Esophagus muscularis mucosa (tissue), 4 donors: ENCODE measurements around the gene TIE1. TPM values are rescaled to one million over a fixed set of nuclear protein-coding genes. Genes with fewer than 3 reads are reported as not detected.

Experiments used
- DNase-seq: peaks from one replicate; pipeline ENCODE4 v3.0.0-alpha.2; 2017; ENCODE audit errors: extremely low spot score
- H3K27ac ChIP-seq, 4 donors: fragments of 200-600 bp; sonication (generic); replicated peaks in 1 of 4; 1 replicate in 3 of 4; 2 replicates in 1 of 4; pipeline ENCODE4 v1.5.1; 2016 to 2019; ENCODE audit warnings: mild to moderate bottlenecking in 1 of 4
- H3K27me3 ChIP-seq, 4 donors: fragments of 200-600 bp; sonication (generic); one replicate each; pipeline versions ENCODE4 v1.5.1 to v1.6.0; 2016 to 2019
- H3K36me3 ChIP-seq, 4 donors: fragments of 200-600 bp; sonication (generic); one replicate each; pipeline ENCODE4 v1.5.1; 2016 to 2019
- H3K4me1 ChIP-seq, 4 donors: fragments of 200-600 bp; sonication (generic); one replicate each; pipeline ENCODE4 v1.5.1; 2016 to 2019
- H3K4me3 ChIP-seq, 4 donors: fragments of 200-600 bp; sonication (generic); 1 replicate in 2 of 4; 2 replicates in 2 of 4; pipeline ENCODE4 v1.5.1; 2016 to 2019; ENCODE audit warnings: mild to moderate bottlenecking in 4 of 4, moderate library complexity in 1 of 4
- H3K9me3 ChIP-seq, 4 donors: fragments of 200-600 bp; sonication (generic); 1 replicate in 3 of 4; 2 replicates in 1 of 4; pipeline ENCODE4 v1.5.1; 2016 to 2019
- EP300 ChIP-seq: sonication (generic); formaldehyde crosslinking; IDR thresholded peaks from one replicate; pipeline ENCODE4 v1.6.1; 2017; ENCODE audit warnings: antibody characterized with exemption
- POLR2A ChIP-seq: fragments of 450-650 bp; IDR thresholded peaks from one replicate; pipeline ENCODE4 v1.6.1; 2017; ENCODE audit warnings: antibody characterized with exemption, moderate library complexity, mild to moderate bottlenecking, low read depth
- POLR2AphosphoS5 ChIP-seq, 2 donors: sonication (generic); formaldehyde crosslinking; IDR thresholded peaks; one replicate each; pipeline ENCODE4 v1.6.1; 2017; ENCODE audit warnings: antibody characterized with exemption in 2 of 2
- WGBS: methylation state at CpG from one replicate; pipeline ENCODE4 v1.1.5; 2018; 5-methylcytosine and 5-hydroxymethylcytosine counted together
- intact Hi-C: fragments of 100-400 bp; cut with DNase I; formaldehyde crosslinking; loops from one replicate; pipeline ENCODE4 v1.15.1; 2023
- total RNA-seq, 4 donors: library from RNA; depleted of rRNA; stranded (reverse); fragments of >200 nt; gene quantifications; one replicate each; pipeline versions ENCODE4 v1.1.0 to v1.2.1, GENCODE V29; 2016
- TF ChIP-seq, protein P1 (sequence below), 3 experiments: fragments of 200-600 bp in 2 of 3; fragments of 450-650 bp in 1 of 3; sonication (generic) in 2 of 3; IDR thresholded peaks; one replicate each; pipeline ENCODE4 v1.5.1; 2017 to 2019; ENCODE audit warnings: antibody characterized with exemption in 3 of 3, mild to moderate bottlenecking in 2 of 3, moderate library complexity in 1 of 3

Gene TIE1
- total RNA-seq, 4 donors from 2014 or later = 16.2 to 51.1 (median 32.6) TPM

DNA sequence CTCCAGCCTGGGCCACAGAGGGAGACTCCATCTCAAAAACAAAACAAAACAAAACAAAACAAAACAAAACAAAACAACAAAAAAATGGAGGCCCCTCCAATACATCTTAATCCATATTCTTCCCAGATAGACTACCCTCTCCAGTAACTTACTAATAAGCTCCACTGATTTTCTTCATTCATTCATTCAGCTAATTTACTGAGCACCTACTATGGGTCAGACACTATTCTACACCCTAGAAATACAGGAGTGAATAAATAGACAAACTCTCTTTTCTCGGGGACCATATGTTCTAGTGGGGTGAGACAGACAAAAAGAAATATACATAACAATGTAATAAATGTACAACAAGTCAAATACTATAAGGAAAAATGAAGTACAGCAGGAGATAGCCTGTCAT lies 50.2 kb downstream of the TIE1 start:
- H3K9me3 ChIP-seq = no peaks in the 10 kb centered on the region
- peak overlapping the region; percentile 87 to 94 (median 90) for H3K27ac ChIP-seq
- no peak overlapping the region for H3K4me3 ChIP-seq
- H3K27me3 ChIP-seq = no peaks in the 10 kb centered on the region
- peaks cover 22 to 24% (median 23%) of the 10 kb centered on the region in 4 donors for H3K4me1 ChIP-seq
- intact Hi-C loops = no loop called here
- TF ChIP-seq EP300 (no peak), POLR2AphosphoS5 (IDR thresholded peaks at IDR 0.05) (no peak), POLR2A (no peak)
- 94% methylated on average over 1 of the region's 1 CpG for WGBS
- peaks cover 0 to 4% (median 0%) of the 10 kb centered on the region in 4 donors for H3K36me3 ChIP-seq
- DNase-seq = no peak

DNA sequence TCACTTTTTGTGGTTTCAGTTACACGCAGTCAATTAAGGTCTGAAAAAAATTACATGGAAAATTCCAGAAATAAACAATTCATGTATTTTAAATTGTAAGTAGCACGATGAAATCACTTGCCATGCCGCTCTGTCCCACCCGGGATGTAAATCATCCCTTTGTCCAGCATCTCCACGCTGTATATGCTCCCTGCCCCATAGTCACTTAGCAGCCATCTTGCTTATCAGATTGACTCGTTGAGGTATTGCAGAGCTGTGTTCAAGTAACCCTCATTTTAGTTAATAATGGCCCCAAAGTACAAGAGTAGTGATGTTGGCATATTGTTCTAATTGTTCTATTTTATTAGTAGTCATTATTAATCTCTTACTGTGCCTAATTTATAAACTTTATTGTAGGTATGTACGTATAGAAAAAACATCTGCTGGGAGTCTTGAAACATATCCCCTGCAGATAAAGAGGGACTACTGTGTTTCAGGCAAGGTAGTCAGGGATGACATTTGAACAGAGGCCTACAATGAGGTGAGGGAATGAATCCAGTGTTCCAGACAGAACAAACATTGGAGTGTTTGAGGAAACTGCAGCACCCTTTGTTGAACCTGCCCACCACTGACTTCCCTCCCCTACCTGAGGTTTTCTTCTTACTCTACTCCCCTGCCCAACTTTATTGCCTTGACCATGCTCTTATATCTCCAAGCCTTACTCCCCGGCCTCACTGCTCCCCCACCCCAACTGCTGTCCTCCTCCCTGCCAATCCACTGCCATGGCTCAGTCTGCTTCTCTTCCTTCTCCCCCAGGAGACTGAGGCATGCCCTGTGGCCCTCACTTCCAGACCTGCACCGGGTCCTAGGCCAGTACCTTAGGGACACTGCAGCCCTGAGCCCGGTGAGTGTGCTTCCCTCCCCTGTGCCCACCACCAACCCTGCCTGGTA lies 50.9 kb downstream of the TIE1 start:
- DNase-seq = no peak
- peaks cover 16 to 24% (median 23%) of the 10 kb centered on the region in 4 donors for H3K4me1 ChIP-seq
- WGBS = 89% methylated on average over 10 of the region's 10 CpGs
- intact Hi-C loops = no loop called here
- no peak overlapping the region for H3K4me3 ChIP-seq
- H3K9me3 ChIP-seq = no peaks in the 10 kb centered on the region
- TF ChIP-seq POLR2AphosphoS5 (IDR thresholded peaks at IDR 0.05) = no peak
- TF ChIP-seq, protein P1, sequence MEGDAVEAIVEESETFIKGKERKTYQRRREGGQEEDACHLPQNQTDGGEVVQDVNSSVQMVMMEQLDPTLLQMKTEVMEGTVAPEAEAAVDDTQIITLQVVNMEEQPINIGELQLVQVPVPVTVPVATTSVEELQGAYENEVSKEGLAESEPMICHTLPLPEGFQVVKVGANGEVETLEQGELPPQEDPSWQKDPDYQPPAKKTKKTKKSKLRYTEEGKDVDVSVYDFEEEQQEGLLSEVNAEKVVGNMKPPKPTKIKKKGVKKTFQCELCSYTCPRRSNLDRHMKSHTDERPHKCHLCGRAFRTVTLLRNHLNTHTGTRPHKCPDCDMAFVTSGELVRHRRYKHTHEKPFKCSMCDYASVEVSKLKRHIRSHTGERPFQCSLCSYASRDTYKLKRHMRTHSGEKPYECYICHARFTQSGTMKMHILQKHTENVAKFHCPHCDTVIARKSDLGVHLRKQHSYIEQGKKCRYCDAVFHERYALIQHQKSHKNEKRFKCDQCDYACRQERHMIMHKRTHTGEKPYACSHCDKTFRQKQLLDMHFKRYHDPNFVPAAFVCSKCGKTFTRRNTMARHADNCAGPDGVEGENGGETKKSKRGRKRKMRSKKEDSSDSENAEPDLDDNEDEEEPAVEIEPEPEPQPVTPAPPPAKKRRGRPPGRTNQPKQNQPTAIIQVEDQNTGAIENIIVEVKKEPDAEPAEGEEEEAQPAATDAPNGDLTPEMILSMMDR (IDR thresholded peaks at IDR 0.05) = no peak
- no peak for TF ChIP-seq POLR2A
- no peak for TF ChIP-seq EP300
- no peaks in the 10 kb centered on the region for H3K27me3 ChIP-seq
- peaks cover 0 to 4% (median 0%) of the 10 kb centered on the region in 4 donors for H3K36me3 ChIP-seq
- H3K27ac ChIP-seq = peak overlapping the region in 2 of 4 donors; percentile 88 to 94

DNA sequence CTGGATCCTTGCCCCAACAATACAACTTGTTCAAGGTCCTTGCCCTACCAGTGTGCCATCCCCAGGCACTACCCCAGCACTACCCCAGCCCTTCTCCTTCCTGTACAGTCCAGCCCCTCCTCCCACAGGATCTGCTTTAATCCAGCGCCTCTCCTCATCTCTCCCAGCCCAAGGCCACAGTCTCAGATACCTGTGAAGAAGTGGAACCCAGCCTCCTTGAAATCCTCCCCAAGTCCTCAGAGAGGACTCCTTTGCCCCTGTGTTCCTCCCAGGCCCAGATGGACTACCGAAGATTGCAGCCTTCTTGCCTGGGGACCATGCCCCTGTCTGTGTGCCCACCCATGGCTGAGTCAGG lies 51.5 kb downstream of the TIE1 start:
- H3K4me1 ChIP-seq = peaks cover 18 to 24% (median 24%) of the 10 kb centered on the region in 4 donors
- peaks cover 0 to 4% (median 0%) of the 10 kb centered on the region in 4 donors for H3K36me3 ChIP-seq
- WGBS = 93% methylated on average over 2 of the region's 2 CpGs
- no peak overlapping the region for H3K27ac ChIP-seq
- H3K4me3 ChIP-seq = no peak overlapping the region
- DNase-seq = no peak
- H3K27me3 ChIP-seq = no peaks in the 10 kb centered on the region
- TF ChIP-seq POLR2AphosphoS5 (IDR thresholded peaks at IDR 0.05) = no peak
- TF ChIP-seq, protein P1 (IDR thresholded peaks at IDR 0.05) = no peak
- no peak for TF ChIP-seq EP300
- TF ChIP-seq POLR2A = no peak
- no peaks in the 10 kb centered on the region for H3K9me3 ChIP-seq
- intact Hi-C loops = no loop called here

DNA sequence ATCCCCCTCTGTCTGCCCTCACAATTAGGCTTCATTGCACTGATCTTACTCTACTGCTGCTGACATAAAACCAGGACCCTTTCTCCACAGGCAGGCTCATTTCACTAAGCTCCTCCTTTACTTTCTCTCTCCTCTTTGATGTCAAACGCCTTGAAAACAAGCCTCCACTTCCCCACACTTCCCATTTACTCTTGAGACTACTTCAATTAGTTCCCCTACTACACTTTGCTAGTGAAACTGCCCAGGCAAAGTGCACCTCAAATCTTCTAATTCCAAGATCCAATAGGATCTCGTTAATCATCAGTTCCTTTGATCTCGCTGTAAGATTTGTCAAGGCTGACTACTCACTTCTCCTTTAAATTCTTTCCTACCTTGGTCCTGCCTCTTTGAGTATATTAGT lies 52.1 kb downstream of the TIE1 start:
- WGBS = 68% methylated on average over 3 of the region's 3 CpGs

DNA sequence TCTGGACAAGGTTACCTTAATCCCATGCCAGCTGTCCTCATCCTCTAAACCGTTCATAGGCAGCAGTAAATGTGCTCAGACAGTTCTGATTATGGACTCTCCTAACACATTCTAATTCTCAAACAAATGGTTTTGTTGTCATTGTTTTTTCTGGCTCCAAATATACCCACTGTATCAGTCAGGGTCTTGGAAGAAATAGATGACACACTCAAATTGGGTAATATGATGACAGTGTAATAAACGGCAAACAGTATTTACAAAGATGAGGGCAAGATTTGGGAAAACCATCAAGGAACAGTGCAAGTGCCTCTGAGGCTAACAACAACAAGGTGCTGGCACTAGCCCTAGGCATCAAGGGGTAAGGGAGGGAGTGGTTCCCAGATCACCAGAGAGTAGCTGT lies 53.7 kb downstream of the TIE1 start:
- 77% methylated on average over 2 of the region's 2 CpGs for WGBS
- DNase-seq = no peak
- no peak for TF ChIP-seq POLR2AphosphoS5 (IDR thresholded peaks at IDR 0.05)
- TF ChIP-seq, protein P1 (IDR thresholded peaks at IDR 0.05) = no peak
- no peak for TF ChIP-seq POLR2A
- no peak for TF ChIP-seq EP300
- H3K27me3 ChIP-seq = no peaks in the 10 kb centered on the region
- H3K4me1 ChIP-seq = peaks cover 18 to 28% (median 26%) of the 10 kb centered on the region in 4 donors
- H3K4me3 ChIP-seq = no peak overlapping the region
- no peaks in the 10 kb centered on the region for H3K9me3 ChIP-seq
- peaks cover 0 to 4% (median 0%) of the 10 kb centered on the region in 4 donors for H3K36me3 ChIP-seq
- intact Hi-C loops = no loop called here
- no peak overlapping the region for H3K27ac ChIP-seq

More for the DNA sequence above, 52.1 kb downstream of the TIE1 start:
- H3K4me1 ChIP-seq = peaks cover 23 to 30% (median 29%) of the 10 kb centered on the region in 4 donors
- H3K27ac ChIP-seq = no peak overlapping the region
- H3K36me3 ChIP-seq = peaks cover 0 to 4% (median 0%) of the 10 kb centered on the region in 4 donors
- H3K9me3 ChIP-seq = no peaks in the 10 kb centered on the region
- no peaks in the 10 kb centered on the region for H3K27me3 ChIP-seq
- no peak overlapping the region for H3K4me3 ChIP-seq
- TF ChIP-seq EP300 (no peak), POLR2AphosphoS5 (IDR thresholded peaks at IDR 0.05) (no peak), POLR2A (no peak)
- TF ChIP-seq, protein P1 (IDR thresholded peaks at IDR 0.05) = no peak
- DNase-seq = no peak
- intact Hi-C loops = no loop called here
